Body of pancreas (tissue), 4 donors: ENCODE results near the gene PSMD6. TPM values are rescaled to one million over a fixed set of nuclear protein-coding genes. Genes with fewer than 3 reads are reported as not detected.

Experiments
- ATAC-seq: fragments of 150-250 bp; one replicate; pipeline ENCODE4 v1.9.1; 2016
- DNase-seq, 4 donors: peaks; one replicate each; pipeline ENCODE4 v3.0.0-alpha.2; 2019
- H3K27ac ChIP-seq, 4 donors: fragments of 200-600 bp; sonication (generic); 1 replicate in 3 of 4; 2 replicates in 1 of 4; pipeline versions ENCODE4 v1.5.1 to v1.6.1; 2016 to 2019; ENCODE audit warnings: mild to moderate bottlenecking in 1 of 4, mixed read lengths in 1 of 4, moderate library complexity in 1 of 4
- H3K27me3 ChIP-seq, 2 donors: fragments of 200-600 bp; sonication (generic); one replicate each; pipeline ENCODE4 v1.6.0; 2016; ENCODE audit warnings: mild to moderate bottlenecking in 1 of 2
- H3K36me3 ChIP-seq, 2 donors: fragments of 200-600 bp; sonication (generic); replicated peaks in 1 of 2; 2 replicates each; pipeline ENCODE4 v1.5.1; 2016; ENCODE audit warnings: low read depth in 2 of 2; ENCODE audit not compliant: insufficient read depth in 1 of 2
- H3K4me1 ChIP-seq: fragments of 200-600 bp; sonication (generic); one replicate; pipeline ENCODE4 v1.6.0; 2016
- H3K4me3 ChIP-seq, 2 donors: fragments of 200-600 bp; sonication (generic); 1 replicate in 1 of 2; 2 replicates in 1 of 2; pipeline ENCODE4 v1.5.1; 2016 to 2019
- H3K9me3 ChIP-seq, 3 donors: fragments of 200-600 bp; sonication (generic); 1 replicate in 2 of 3; 2 replicates in 1 of 3; pipeline ENCODE4 v1.5.1; 2016
- CTCF ChIP-seq, 7 experiments: fragments of 450-650 bp in 4 of 7; fragments of 200-600 bp in 3 of 7; sonication (generic) in 3 of 7; IDR thresholded peaks; one replicate each; pipeline ENCODE4 v1.5.1; 2016 to 2019; ENCODE audit warnings: antibody characterized with exemption in 7 of 7
- POLR2A ChIP-seq, 3 donors: fragments of 450-650 bp; IDR thresholded peaks; one replicate each; pipeline ENCODE4 v1.6.1; 2016; ENCODE audit warnings: antibody characterized with exemption in 3 of 3, mild to moderate bottlenecking in 2 of 3
- WGBS, 2 donors: methylation state at CpG; one replicate each; pipeline ENCODE4 v1.1.5; 2017; 5-methylcytosine and 5-hydroxymethylcytosine counted together
- intact Hi-C: fragments of 100-400 bp; cut with DNase I; formaldehyde crosslinking; loops from one replicate; pipeline ENCODE4 v1.15.1; 2023
- total RNA-seq, 2 donors: library from RNA; depleted of rRNA; stranded (reverse); fragments of >200 nt; gene quantifications; one replicate each; pipeline ENCODE4 v1.1.0, GENCODE V29; 2016

PSMD6 gene
- total RNA-seq, 2 donors from 2014 or later = 88.7 to 98.3 TPM

GRCh38 chr3:63973406-63973805 lies 49.9 kb downstream of the PSMD6 start:
- peaks cover 98% of the 10 kb centered on the region for H3K4me1 ChIP-seq

GRCh38 chr3:63972987-63973386 lies 50.3 kb downstream of the PSMD6 start:
- peak; percentile 65 to 77 (median 69) for DNase-seq

More at GRCh38 chr3:63973406-63973805, 49.9 kb downstream of the PSMD6 start:
- TF ChIP-seq POLR2A (IDR thresholded peaks at IDR 0.05) = no peak
- WGBS, 2 donors = 33 to 46% methylated on average over 8 of the region's 8 CpGs
- peak; percentile 18 for ATAC-seq
- Histone ChIP-seq H3K27me3 (no peaks in the 10 kb centered on the region), H3K4me3 (no peak overlapping the region), H3K9me3 (no peaks in the 10 kb centered on the region), H3K27ac (peak overlapping the region; percentile 66 to 90 (median 86)), H3K36me3 (no peaks in the 10 kb centered on the region)
- intact Hi-C loops = no loop called here
- peak in 1 of 4 donors; percentile 54 for DNase-seq

GRCh38 chr3:63972196-63972595 lies 51.1 kb downstream of the PSMD6 start:
- Histone ChIP-seq H3K9me3 (no peaks in the 10 kb centered on the region), H3K36me3 (no peaks in the 10 kb centered on the region), H3K4me1 (peaks cover 97% of the 10 kb centered on the region), H3K27ac (peak overlapping the region; percentile 7 to 90 (median 78)), H3K27me3 (no peaks in the 10 kb centered on the region), H3K4me3 (no peak overlapping the region)
- TF ChIP-seq POLR2A (IDR thresholded peaks at IDR 0.05) = no peak
- no peak for TF ChIP-seq CTCF (IDR thresholded peaks at IDR 0.05)
- 43 to 52% methylated on average over 2 of the region's 2 CpGs for WGBS, 2 donors
- intact Hi-C loops = no loop called here
- DNase-seq (no peak), ATAC-seq (no peak)

More at GRCh38 chr3:63972987-63973386, 50.3 kb downstream of the PSMD6 start:
- intact Hi-C loops = no loop called here
- 12 to 19% methylated on average over 4 of the region's 4 CpGs for WGBS, 2 donors
- Histone ChIP-seq H3K9me3 (no peaks in the 10 kb centered on the region), H3K4me1 (peaks cover 97% of the 10 kb centered on the region), H3K4me3 (no peak overlapping the region), H3K27me3 (no peaks in the 10 kb centered on the region), H3K27ac (peak overlapping the region; percentile 66 to 90 (median 86)), H3K36me3 (no peaks in the 10 kb centered on the region)
- ATAC-seq = peak; percentile 69
- no peak for TF ChIP-seq CTCF (IDR thresholded peaks at IDR 0.05)
- peak in 1 of 3 donors; percentile 33 for TF ChIP-seq POLR2A (IDR thresholded peaks at IDR 0.05)

GRCh38 chr3:63970631-63971475 lies 52.4 kb downstream of the PSMD6 start:
- Histone ChIP-seq H3K9me3 (no peaks in the 10 kb centered on the region), H3K4me1 (peaks cover 97% of the 10 kb centered on the region), H3K4me3 (no peak overlapping the region), H3K27ac (peak overlapping the region; percentile 37 to 90 (median 86)), H3K36me3 (no peaks in the 10 kb centered on the region), H3K27me3 (no peaks in the 10 kb centered on the region)
- TF ChIP-seq POLR2A (IDR thresholded peaks at IDR 0.05) = no peak
- TF ChIP-seq CTCF (IDR thresholded peaks at IDR 0.05) = no peak
- ATAC-seq = no peak
- peak in 2 of 4 donors; percentile 46 to 48 for DNase-seq
- WGBS, 2 donors = 25 to 29% methylated on average over 11 of the region's 11 CpGs
- intact Hi-C loops = no loop called here

GRCh38 chr3:63969876-63970275 lies 53.4 kb downstream of the PSMD6 start:
- 6 to 7% methylated on average over 2 of the region's 2 CpGs for WGBS, 2 donors
- Histone ChIP-seq H3K9me3 (no peaks in the 10 kb centered on the region), H3K4me3 (no peak overlapping the region), H3K4me1 (peaks cover 97% of the 10 kb centered on the region), H3K27me3 (no peaks in the 10 kb centered on the region), H3K27ac (peak overlapping the region; percentile 37 to 90 (median 86)), H3K36me3 (no peaks in the 10 kb centered on the region)
- ATAC-seq (no peak), DNase-seq (no peak)
- intact Hi-C loops = no loop called here
- TF ChIP-seq CTCF (IDR thresholded peaks at IDR 0.05) = no peak
- no peak for TF ChIP-seq POLR2A (IDR thresholded peaks at IDR 0.05)
